ENCODE measurements around the gene TMEM233.

GRCh38 chr12:119674560-119674959 is 81.0 kb downstream of the TMEM233 start:
- TF ChIP-seq EZH2 (IDR thresholded peaks at IDR 0.05) (no peak), POLR2AphosphoS5 (IDR thresholded peaks at IDR 0.05; ENCODE audit: borderline replicate concordance, low read depth, low read length) (no peak), FOXP2 (optimal IDR thresholded peaks at IDR 0.05; ENCODE audit: control extremely low read depth, extremely low read length, insufficient read depth) (no peak)

All from SK-N-MC (cell line).